DOHH2 (cell line): ENCODE data around the gene TSPO.

Experiments
- CTCF ChIP-seq: fragments of 200-600 bp; sonication (generic); IDR thresholded peaks from one replicate; pipeline ENCODE4 v1.5.1; 2014; ENCODE audit warnings: antibody characterized with exemption, mild to moderate bottlenecking, low read depth, low read length; ENCODE audit not compliant: poor library complexity, severe bottlenecking
- EZH2phosphoT487 ChIP-seq: fragments of 200-600 bp; sonication (generic); IDR thresholded peaks from 2 replicates; pipeline ENCODE4 v1.6.1; 2017; ENCODE audit warnings: borderline replicate concordance, mild to moderate bottlenecking, antibody characterized with exemption, low read length, moderate library complexity, mixed read lengths

- TF ChIP-seq CTCF (no peak), EZH2phosphoT487 (no peak)
Observed at GRCh38 chr22:43206509-43207161, 55.3 kb downstream of the TSPO start.
